Testis (tissue), 3 donors: Measurements from ENCODE around the gene FGF12. TPM values are rescaled to one million over a fixed set of nuclear protein-coding genes. Genes with fewer than 3 reads are reported as not detected.

Experiments used
- DNase-seq: peaks from one replicate; pipeline ENCODE4 v3.0.0-alpha.2; 2019
- H3K27ac ChIP-seq, 2 donors: fragments of 200-600 bp; sonication (generic); one replicate each; pipeline ENCODE4 v1.5.1; 2019
- H3K27me3 ChIP-seq: fragments of 200-600 bp; sonication (generic); one replicate; pipeline ENCODE4 v1.5.1; 2019
- H3K36me3 ChIP-seq: fragments of 200-600 bp; sonication (generic); one replicate; pipeline ENCODE4 v1.5.1; 2017; ENCODE audit warnings: low read depth; ENCODE audit errors: missing control alignments
- H3K4me1 ChIP-seq: fragments of 200-600 bp; sonication (generic); one replicate; pipeline ENCODE4 v1.5.1; 2019
- H3K4me3 ChIP-seq, 2 donors: fragments of 200-600 bp; sonication (generic); one replicate each; pipeline ENCODE4 v1.5.1; 2017 to 2019
- H3K9me3 ChIP-seq: fragments of 200-600 bp; sonication (generic); one replicate; pipeline ENCODE4 v1.5.1; 2017
- CTCF ChIP-seq, 3 experiments: fragments of 450-650 bp in 2 of 3; fragments of 200-600 bp in 1 of 3; sonication (generic) in 1 of 3; IDR thresholded peaks; one replicate each; pipeline ENCODE4 v1.5.1; 2016 to 2019; ENCODE audit warnings: antibody characterized with exemption in 3 of 3, mild to moderate bottlenecking in 2 of 3, moderate library complexity in 1 of 3
- POLR2A ChIP-seq: fragments of 450-650 bp; IDR thresholded peaks from one replicate; pipeline ENCODE4 v1.6.1; 2017; ENCODE audit warnings: antibody characterized with exemption, mild to moderate bottlenecking, moderate library complexity
- WGBS, 2 donors: methylation state at CpG; one replicate each; pipeline ENCODE4 v1.1.5; 2018; 5-methylcytosine and 5-hydroxymethylcytosine counted together
- intact Hi-C: fragments of 100-400 bp; cut with DNase I; formaldehyde crosslinking; loops from one replicate; pipeline ENCODE4 v1.15.1; 2023; ENCODE audit warnings: low total_unique reads
- polyA plus RNA-seq: library from polyadenylated mRNA; stranded (reverse); fragments of 350-450 nt; fragmentation: Illumina TruSeq; extraction: RNeasy Lipid Tissue Mini Kit (QIAGEN cat#74804); gene quantifications from one replicate; pipeline ENCODE4 v1.2.3, GENCODE V29; 2014; ENCODE audit warnings: low read depth, low replicate concordance; ENCODE audit not compliant: insufficient read depth
- total RNA-seq, 2 donors: library from RNA; depleted of rRNA; stranded (reverse); fragments of >200 nt; gene quantifications; one replicate each; pipeline ENCODE4 v1.2.3, GENCODE V29; 2016

FGF12 gene
- total and polyA plus RNA-seq, 3 donors from 2014 or later, result 2.3 to 3.3 (median 3.0) TPM

- intact Hi-C loops, result no loop called here
- Histone ChIP-seq H3K4me3 (no peak overlapping the region), H3K4me1 (no peaks in the 10 kb centered on the region), H3K36me3 (no peaks in the 10 kb centered on the region), H3K27ac (no peak overlapping the region), H3K9me3 (no peaks in the 10 kb centered on the region), H3K27me3 (no peaks in the 10 kb centered on the region)
- peak; percentile 83 for DNase-seq
- peak; percentile 63 to 77 (median 66) for TF ChIP-seq CTCF (IDR thresholded peaks at IDR 0.05)
- TF ChIP-seq POLR2A, result no peak
- 26 to 27% methylated on average over 13 of the region's 13 CpGs for WGBS, 2 donors
Measured at GRCh38 chr3:192467230-192468140, 259.9 kb downstream of the FGF12 start.

- H3K9me3 ChIP-seq, result no peaks in the 10 kb centered on the region
- WGBS, 2 donors, result 77 to 81% methylated on average over 4 of the region's 4 CpGs
- no peaks in the 10 kb centered on the region for H3K27me3 ChIP-seq
- TF ChIP-seq CTCF (IDR thresholded peaks at IDR 0.05), result no peak
- TF ChIP-seq POLR2A, result no peak
- H3K4me1 ChIP-seq, result no peaks in the 10 kb centered on the region
- no peak overlapping the region for H3K27ac ChIP-seq
- H3K4me3 ChIP-seq, result no peak overlapping the region
- no peak for DNase-seq
- intact Hi-C loops, result no loop called here
- H3K36me3 ChIP-seq, result no peaks in the 10 kb centered on the region
Measured at GRCh38 chr3:192449036-192449435, 278.3 kb downstream of the FGF12 start.

- WGBS, 2 donors, result 53 to 60% methylated on average over 10 of the region's 10 CpGs
- TF ChIP-seq CTCF (IDR thresholded peaks at IDR 0.05) (no peak), POLR2A (no peak)
- Histone ChIP-seq H3K27me3 (no peaks in the 10 kb centered on the region), H3K36me3 (no peaks in the 10 kb centered on the region), H3K4me1 (no peaks in the 10 kb centered on the region), H3K9me3 (no peaks in the 10 kb centered on the region), H3K27ac (no peak overlapping the region), H3K4me3 (no peak overlapping the region)
- intact Hi-C loops, result no loop called here
- no peak for DNase-seq
Measured at GRCh38 chr3:192445770-192446644, 281.3 kb downstream of the FGF12 start.

GRCh38 chr3:192444791-192445106 lies 282.6 kb downstream of the FGF12 start:
- H3K4me3 ChIP-seq, result no peak overlapping the region
- no peaks in the 10 kb centered on the region for H3K27me3 ChIP-seq
- H3K27ac ChIP-seq, result no peak overlapping the region
- H3K9me3 ChIP-seq, result no peaks in the 10 kb centered on the region
- no peak for DNase-seq
- 38 to 43% methylated on average over 4 of the region's 4 CpGs for WGBS, 2 donors
- no peaks in the 10 kb centered on the region for H3K4me1 ChIP-seq
- no peaks in the 10 kb centered on the region for H3K36me3 ChIP-seq
- no peak for TF ChIP-seq CTCF (IDR thresholded peaks at IDR 0.05)
- TF ChIP-seq POLR2A, result no peak
- intact Hi-C loops, result no loop called here
